Trophoblast cell (in vitro differentiated cells and primary cell): Measurements from ENCODE around the gene NPHP4.

Source experiments
- DNase-seq, 2 donors: peaks; one replicate each; pipeline ENCODE4 v3.0.0-alpha.2; 2016
- H2AFZ ChIP-seq: 2 replicates; pipeline ENCODE4 v1.6.1; 2013; ENCODE audit warnings: low read length, moderate library complexity, mild to moderate bottlenecking; ENCODE audit not compliant: insufficient read depth, poor library complexity
- H2AK5ac ChIP-seq: 2 replicates; pipeline ENCODE4 v1.6.1; 2013; ENCODE audit warnings: mild to moderate bottlenecking, low read length
- H2BK120ac ChIP-seq: 2 replicates; pipeline ENCODE4 v1.6.1; 2013; ENCODE audit warnings: low read length, mild to moderate bottlenecking, moderate library complexity; ENCODE audit not compliant: insufficient read depth, poor library complexity
- H2BK12ac ChIP-seq: 2 replicates; pipeline ENCODE4 v1.6.1; 2013; ENCODE audit warnings: mild to moderate bottlenecking, low read length, moderate library complexity
- H2BK5ac ChIP-seq: 2 replicates; pipeline ENCODE4 v1.6.1; 2013; ENCODE audit warnings: low read length, low read depth, moderate library complexity, mild to moderate bottlenecking; ENCODE audit not compliant: poor library complexity
- H3K14ac ChIP-seq: 2 replicates; pipeline ENCODE4 v1.6.1; 2013; ENCODE audit warnings: mild to moderate bottlenecking, low read length
- H3K18ac ChIP-seq: 2 replicates; pipeline ENCODE4 v1.6.1; 2013; ENCODE audit warnings: mild to moderate bottlenecking, low read length
- H3K23ac ChIP-seq: 2 replicates; pipeline ENCODE4 v1.6.1; 2013; ENCODE audit warnings: low read length
- H3K27ac ChIP-seq: 2 replicates; pipeline ENCODE4 v1.5.1; 2013; ENCODE audit warnings: low read depth, mild to moderate bottlenecking, inconsistent platforms, low read length, moderate library complexity
- H3K27me3 ChIP-seq: 2 replicates; pipeline ENCODE4 v1.6.1; 2013; ENCODE audit warnings: inconsistent platforms, mild to moderate bottlenecking, low read length, moderate library complexity; ENCODE audit not compliant: insufficient read depth
- H3K36me3 ChIP-seq, 2 experiments: 1 replicate in 1 of 2; 2 replicates in 1 of 2; pipeline ENCODE4 v1.6.1; 2013; ENCODE audit warnings: low read length in 2 of 2, mild to moderate bottlenecking in 2 of 2, moderate library complexity in 1 of 2; ENCODE audit not compliant: insufficient read depth in 2 of 2, control insufficient read depth in 1 of 2
- H3K4ac ChIP-seq: 2 replicates; pipeline ENCODE4 v1.6.1; 2013; ENCODE audit warnings: low read depth, mild to moderate bottlenecking, low read length, moderate library complexity
- H3K4me1 ChIP-seq, 2 experiments: 1 replicate in 1 of 2; 2 replicates in 1 of 2; pipeline ENCODE4 v1.6.1; 2013; ENCODE audit warnings: low read length in 2 of 2, mild to moderate bottlenecking in 2 of 2, moderate library complexity in 1 of 2; ENCODE audit not compliant: insufficient read depth in 2 of 2, control insufficient read depth in 1 of 2
- H3K4me2 ChIP-seq: 2 replicates; pipeline ENCODE4 v1.6.1; 2013; ENCODE audit warnings: inconsistent platforms, mild to moderate bottlenecking, low read length, moderate library complexity
- H3K4me3 ChIP-seq: 2 replicates; pipeline ENCODE4 v1.5.1; 2013; ENCODE audit warnings: mild to moderate bottlenecking, low read depth, low read length, inconsistent platforms
- H3K79me1 ChIP-seq: one replicate; pipeline ENCODE4 v1.6.1; 2013; ENCODE audit warnings: low read length
- H3K79me2 ChIP-seq: 2 replicates; pipeline ENCODE4 v1.6.1; 2013; ENCODE audit warnings: low read length, mild to moderate bottlenecking; ENCODE audit not compliant: control insufficient read depth, insufficient read depth, poor library complexity
- H3K9ac ChIP-seq: 2 replicates; pipeline ENCODE4 v1.6.1; 2013; ENCODE audit warnings: mild to moderate bottlenecking, low read length
- H3K9me3 ChIP-seq: 2 replicates; pipeline ENCODE4 v1.6.1; 2013; ENCODE audit warnings: low read depth, mild to moderate bottlenecking, control low read depth, inconsistent platforms, low read length; ENCODE audit not compliant: insufficient read depth
- H4K12ac ChIP-seq: 2 replicates; pipeline ENCODE4 v1.6.1; 2013; ENCODE audit warnings: low read depth, mild to moderate bottlenecking, low read length, moderate library complexity
- H4K8ac ChIP-seq: 2 replicates; pipeline ENCODE4 v1.6.1; 2013; ENCODE audit warnings: low read depth, mild to moderate bottlenecking, low read length, moderate library complexity
- H4K91ac ChIP-seq: one replicate; pipeline ENCODE4 v1.6.1; 2013; ENCODE audit warnings: low read depth, mild to moderate bottlenecking, low read length, moderate library complexity
- WGBS: extraction: QIAGEN DNeasy Blood & Tissue Kit; methylation state at CpG from one replicate; pipeline ENCODE4 v1.1.7; 2013; ENCODE audit warnings: missing lambda C conversion rate; ENCODE audit not compliant: insufficient read length, insufficient coverage; ENCODE audit errors: extremely low coverage; 5-methylcytosine and 5-hydroxymethylcytosine counted together

NPHP4 gene

DNA sequence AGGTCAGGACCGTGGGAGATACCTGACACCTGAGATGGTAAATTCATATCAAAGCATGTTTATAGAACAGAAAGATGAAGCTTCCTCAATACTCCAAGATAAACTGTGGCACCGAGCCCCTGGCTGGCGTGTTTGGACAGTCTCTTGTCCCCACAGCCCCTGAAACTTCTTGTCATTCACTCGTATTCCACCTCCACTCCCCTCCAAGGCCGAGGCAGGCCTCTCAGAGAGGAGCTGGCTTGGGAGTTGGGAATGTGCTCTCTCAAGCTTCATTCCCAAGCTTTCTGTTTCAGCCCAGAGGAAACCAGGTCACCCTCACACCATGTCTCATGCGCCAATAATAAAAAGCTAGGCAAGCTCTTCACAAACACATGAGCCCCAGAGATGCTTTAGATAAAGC, 86.1 kb downstream of the NPHP4 start:
- Histone ChIP-seq H2AK5ac (no peak overlapping the region), H2AFZ (no peak overlapping the region), H3K4ac (no peak overlapping the region), H2BK5ac (no peak overlapping the region), H4K12ac (no peak overlapping the region), H3K36me3 (peaks cover 0 to 3% of the 10 kb centered on the region in 2 experiments), H3K4me3 (no peak overlapping the region), H3K9me3 (no peaks in the 10 kb centered on the region), H3K14ac (no peak overlapping the region), H3K79me2 (no peaks in the 10 kb centered on the region), H2BK12ac (no peak overlapping the region), H3K9ac (no peak overlapping the region), H3K18ac (no peak overlapping the region), H3K27me3 (no peaks in the 10 kb centered on the region), H2BK120ac (no peak overlapping the region), H3K4me2 (no peak overlapping the region), H3K4me1 (no peaks in the 10 kb centered on the region), H4K8ac (no peak overlapping the region), H4K91ac (no peak overlapping the region), H3K23ac (no peak overlapping the region), H3K79me1 (no peaks in the 10 kb centered on the region), H3K27ac (no peak overlapping the region)
- DNase-seq = no peak
- WGBS = no CpG with 5 or more reads among the region's 6 CpGs

DNA sequence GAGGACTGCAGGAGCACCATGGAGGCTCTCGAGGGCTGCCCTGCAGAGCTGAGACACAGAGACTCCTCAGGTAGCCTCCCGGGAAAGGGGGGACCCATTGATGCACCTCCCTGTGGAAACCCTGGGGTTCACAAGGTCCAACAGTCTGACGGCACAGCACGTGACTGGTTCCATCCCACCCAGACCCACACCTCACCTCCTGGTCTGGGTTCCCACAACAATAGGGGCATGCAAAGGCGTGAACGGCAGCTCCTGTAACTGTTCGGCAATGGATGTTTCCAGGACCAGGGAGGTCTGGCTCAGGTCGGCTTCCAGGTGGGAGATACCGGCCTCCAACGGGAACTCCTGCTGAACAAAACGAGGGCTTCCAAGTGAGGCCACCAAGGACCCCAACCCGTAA, 86.8 kb downstream of the NPHP4 start:
- no peak overlapping the region for H4K8ac ChIP-seq
- H3K79me2 ChIP-seq = no peaks in the 10 kb centered on the region
- H3K27me3 ChIP-seq = no peaks in the 10 kb centered on the region
- H3K36me3 ChIP-seq = peaks cover 0 to 3% of the 10 kb centered on the region in 2 experiments
- H3K4me1 ChIP-seq = no peaks in the 10 kb centered on the region
- H3K23ac ChIP-seq = no peak overlapping the region
- no peak overlapping the region for H3K14ac ChIP-seq
- H3K4ac ChIP-seq = no peak overlapping the region
- DNase-seq = no peak
- no peak overlapping the region for H3K18ac ChIP-seq
- no peaks in the 10 kb centered on the region for H3K79me1 ChIP-seq
- H3K9ac ChIP-seq = no peak overlapping the region
- no peak overlapping the region for H2BK120ac ChIP-seq
- no peak overlapping the region for H2AK5ac ChIP-seq
- H2BK12ac ChIP-seq = no peak overlapping the region
- no peaks in the 10 kb centered on the region for H3K9me3 ChIP-seq
- H3K4me3 ChIP-seq = no peak overlapping the region
- no peak overlapping the region for H4K91ac ChIP-seq
- no CpG with 5 or more reads among the region's 12 CpGs for WGBS
- H2BK5ac ChIP-seq = no peak overlapping the region
- H4K12ac ChIP-seq = no peak overlapping the region
- no peak overlapping the region for H3K27ac ChIP-seq
- no peak overlapping the region for H2AFZ ChIP-seq
- H3K4me2 ChIP-seq = no peak overlapping the region

DNA sequence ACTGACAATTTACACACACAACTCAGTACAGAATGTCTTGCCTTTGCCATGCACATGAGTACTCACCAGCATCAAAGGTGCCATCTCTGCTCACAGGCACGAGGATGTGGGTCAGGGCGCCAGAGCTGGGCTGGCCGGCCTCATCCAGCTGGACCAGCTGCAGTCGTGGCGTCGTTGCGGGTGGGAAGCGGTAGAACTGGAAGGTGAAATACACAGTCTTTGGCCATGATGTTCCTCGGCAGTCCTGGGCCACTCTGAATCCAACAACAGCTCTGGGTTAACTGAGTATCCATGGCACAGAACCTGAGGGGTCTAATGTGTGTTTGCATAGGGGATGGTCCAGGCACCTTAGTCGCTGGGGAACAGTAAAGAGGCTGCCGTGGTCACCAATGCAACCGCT, 87.7 kb downstream of the NPHP4 start:
- H2BK12ac ChIP-seq = no peak overlapping the region
- H3K4ac ChIP-seq = no peak overlapping the region
- no peak for DNase-seq
- H3K4me3 ChIP-seq = no peak overlapping the region
- H2BK5ac ChIP-seq = no peak overlapping the region
- no peaks in the 10 kb centered on the region for H3K9me3 ChIP-seq
- no peak overlapping the region for H2BK120ac ChIP-seq
- no peak overlapping the region for H3K14ac ChIP-seq
- H3K4me2 ChIP-seq = no peak overlapping the region
- H2AFZ ChIP-seq = no peak overlapping the region
- no peak overlapping the region for H3K9ac ChIP-seq
- H3K79me2 ChIP-seq = no peaks in the 10 kb centered on the region
- H4K12ac ChIP-seq = no peak overlapping the region
- no peak overlapping the region for H2AK5ac ChIP-seq
- WGBS = no CpG with 5 or more reads among the region's 12 CpGs
- H3K23ac ChIP-seq = no peak overlapping the region
- H3K36me3 ChIP-seq = peaks cover 0 to 3% of the 10 kb centered on the region in 2 experiments
- no peaks in the 10 kb centered on the region for H3K79me1 ChIP-seq
- no peak overlapping the region for H4K91ac ChIP-seq
- H3K18ac ChIP-seq = no peak overlapping the region
- H3K4me1 ChIP-seq = no peaks in the 10 kb centered on the region
- H3K27ac ChIP-seq = no peak overlapping the region
- H4K8ac ChIP-seq = no peak overlapping the region
- H3K27me3 ChIP-seq = no peaks in the 10 kb centered on the region

- no peak overlapping the region for H2BK12ac ChIP-seq
- H3K79me1 ChIP-seq = no peaks in the 10 kb centered on the region
- H3K23ac ChIP-seq = no peak overlapping the region
- no peaks in the 10 kb centered on the region for H3K9me3 ChIP-seq
- no peak overlapping the region for H4K8ac ChIP-seq
- no peak overlapping the region for H3K14ac ChIP-seq
- no peak overlapping the region for H2AK5ac ChIP-seq
- no peak overlapping the region for H3K4me3 ChIP-seq
- H4K91ac ChIP-seq = no peak overlapping the region
- H3K4me2 ChIP-seq = no peak overlapping the region
- H3K18ac ChIP-seq = no peak overlapping the region
- peaks cover 0 to 3% of the 10 kb centered on the region in 2 experiments for H3K36me3 ChIP-seq
- H2AFZ ChIP-seq = no peak overlapping the region
- H4K12ac ChIP-seq = no peak overlapping the region
- H3K4ac ChIP-seq = no peak overlapping the region
- no CpG with 5 or more reads among the region's 8 CpGs for WGBS
- no peak overlapping the region for H3K9ac ChIP-seq
- no peak overlapping the region for H2BK5ac ChIP-seq
- no peak overlapping the region for H3K27ac ChIP-seq
- H3K27me3 ChIP-seq = no peaks in the 10 kb centered on the region
- H3K79me2 ChIP-seq = no peaks in the 10 kb centered on the region
- no peaks in the 10 kb centered on the region for H3K4me1 ChIP-seq
- DNase-seq = no peak
- no peak overlapping the region for H2BK120ac ChIP-seq
Observed at GRCh38 chr1:5903680-5904079, 88.5 kb downstream of the NPHP4 start.
